PC-9 (cell line): Measurements from ENCODE around the gene SPEG. TPM values are rescaled to one million over a fixed set of nuclear protein-coding genes. Genes with fewer than 3 reads are reported as not detected.

Source experiments
- BruUV-seq: library from RNA; stranded (reverse); fragments of 400-500 nt; replicated peaks from 2 replicates; lab custom pipeline; 2021; lab: Mats Ljungman, UMichigan
- CTCF ChIA-PET: fragments of 300-600 bp; sonication (Branson Sonifier 250); formaldehyde crosslinking; loops from one replicate; lab custom pipeline; 2022; ENCODE audit warnings: antibody characterized with exemption; lab: Charles Lee
- POLR2A ChIA-PET: fragments of 300-600 bp; sonication (Branson Sonifier 250); formaldehyde crosslinking; loops from one replicate; lab custom pipeline; 2022; ENCODE audit warnings: antibody characterized with exemption; ENCODE audit not compliant: unreplicated experiment; lab: Charles Lee
- DNase-seq, 2 experiments: peaks; one replicate each; pipeline versions ENCODE4 v3.0.0 to v3.0.0-alpha.2; 2015 to 2022; ENCODE audit warnings: mixed read lengths in 1 of 2
- H2AFZ ChIP-seq: fragments of 200-600 bp; sonication (generic); 2 replicates; pipeline ENCODE4 v1.8.1; 2017; ENCODE audit warnings: antibody characterized with exemption
- H3F3A ChIP-seq: fragments of 200-600 bp; sonication (generic); 2 replicates; pipeline ENCODE4 v1.8.1; 2017; ENCODE audit warnings: antibody characterized with exemption, mild to moderate bottlenecking, low read depth; ENCODE audit not compliant: insufficient read depth
- H3K27ac ChIP-seq: fragments of 200-600 bp; sonication (generic); 2 replicates; pipeline ENCODE4 v1.6.1; 2016; ENCODE audit warnings: mixed run types
- H3K27me3 ChIP-seq: fragments of 200-600 bp; sonication (generic); 2 replicates; pipeline ENCODE4 v1.6.1; 2016; ENCODE audit warnings: low read depth, mixed run types; ENCODE audit not compliant: insufficient read depth
- H3K36me3 ChIP-seq: fragments of 200-600 bp; sonication (generic); 2 replicates; pipeline ENCODE4 v1.6.1; 2016; ENCODE audit warnings: low read depth, mixed run types
- H3K4me1 ChIP-seq: fragments of 200-600 bp; sonication (generic); replicated peaks from 2 replicates; pipeline ENCODE4 v1.6.1; 2016; ENCODE audit warnings: mixed run types; ENCODE audit not compliant: insufficient read depth
- H3K4me2 ChIP-seq: fragments of 200-600 bp; sonication (generic); 2 replicates; pipeline ENCODE4 v1.6.1; 2017; ENCODE audit warnings: mixed run types
- H3K4me3 ChIP-seq: fragments of 200-600 bp; sonication (generic); 2 replicates; pipeline ENCODE4 v1.6.1; 2016; ENCODE audit warnings: mixed run types
- H3K79me2 ChIP-seq: fragments of 200-600 bp; sonication (generic); 2 replicates; pipeline ENCODE4 v1.6.1; 2017; ENCODE audit warnings: low read depth, mixed run types
- H3K9me2 ChIP-seq: fragments of 200-600 bp; sonication (generic); 2 replicates; pipeline ENCODE4 v1.8.1; 2017; ENCODE audit warnings: mild to moderate bottlenecking; ENCODE audit not compliant: insufficient read depth
- H3K9me3 ChIP-seq: fragments of 200-600 bp; sonication (generic); 2 replicates; pipeline ENCODE4 v1.8.1; 2016; ENCODE audit warnings: low read depth; ENCODE audit not compliant: insufficient read depth
- H4K20me1 ChIP-seq: fragments of 200-600 bp; sonication (generic); 2 replicates; pipeline ENCODE4 v1.8.1; 2017; ENCODE audit not compliant: insufficient read depth
- EZH2 ChIP-seq: fragments of 200-600 bp; sonication (generic); IDR thresholded peaks from 2 replicates; pipeline ENCODE4 v1.8.0; 2017; ENCODE audit warnings: antibody characterized with exemption, low read depth
- intact Hi-C: fragments of 100-400 bp; cut with micrococcal nuclease; formaldehyde crosslinking; loops from one replicate; pipeline ENCODE4 v1.10.0; 2022; ENCODE audit not compliant: unreplicated experiment
- total RNA-seq: library from RNA; stranded (reverse); gene quantifications from 2 replicates; pipeline ENCODE4 v1.2.3, GENCODE V29; 2021
- TF ChIP-seq, protein P1 (sequence below): fragments of 200-600 bp; sonication (generic); conservative IDR thresholded peaks from 2 replicates; pipeline ENCODE4 v1.6.1; 2017; ENCODE audit warnings: mixed run types, antibody characterized with exemption, mild to moderate bottlenecking, moderate library complexity

SPEG gene
- total RNA-seq, 1 experiment from 2014 or later = 46.8 TPM

DNA sequence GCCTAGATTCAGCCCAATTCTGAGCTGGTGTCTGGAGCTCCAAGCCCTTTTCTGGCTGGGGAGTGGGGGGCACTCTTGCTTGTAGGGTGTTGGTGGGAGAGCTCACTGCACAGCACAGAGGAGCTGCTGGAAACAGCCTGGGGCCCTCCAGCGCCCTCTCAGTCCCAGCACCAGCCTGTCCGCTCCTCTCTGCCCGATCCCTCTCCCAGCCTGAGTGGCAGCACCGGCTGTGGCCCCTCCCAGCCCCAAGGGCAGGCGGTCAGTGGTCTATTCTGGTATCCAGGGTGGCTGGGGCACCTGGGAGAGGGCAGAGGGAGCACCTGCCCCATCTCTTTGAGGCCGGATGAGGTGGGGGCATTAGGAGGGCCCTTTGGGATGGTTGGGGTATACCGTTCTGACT lies 29.7 kb upstream of the SPEG start:
- Histone ChIP-seq H3K36me3 (no peaks in the 10 kb centered on the region), H4K20me1 (no peaks in the 10 kb centered on the region), H3K9me3 (no peaks in the 10 kb centered on the region), H3K27me3 (no peaks in the 10 kb centered on the region), H3K4me2 (no peak overlapping the region), H3K4me1 (peaks cover 16% of the 10 kb centered on the region), H2AFZ (no peak overlapping the region), H3K79me2 (no peaks in the 10 kb centered on the region), H3K4me3 (no peak overlapping the region), H3K9me2 (no peaks in the 10 kb centered on the region), H3K27ac (no peak overlapping the region), H3F3A (peaks cover 3% of the 10 kb centered on the region; the same call in 1 of the 2 replicates)
- CTCF ChIA-PET = interaction anchor here (0.7 to 1.1 kb wide), 4 partner anchors 116 to 126 kb away, joined by 3 to 6 read pairs (median 4); no protein-coding TSS in a partner anchor
- intact Hi-C loops = loop anchor here (5.0 kb wide), 2 partner anchors 52 to 237 kb away; no protein-coding TSS in a partner anchor
- no TSS peak for BruUV-seq
- TF ChIP-seq, protein P1, sequence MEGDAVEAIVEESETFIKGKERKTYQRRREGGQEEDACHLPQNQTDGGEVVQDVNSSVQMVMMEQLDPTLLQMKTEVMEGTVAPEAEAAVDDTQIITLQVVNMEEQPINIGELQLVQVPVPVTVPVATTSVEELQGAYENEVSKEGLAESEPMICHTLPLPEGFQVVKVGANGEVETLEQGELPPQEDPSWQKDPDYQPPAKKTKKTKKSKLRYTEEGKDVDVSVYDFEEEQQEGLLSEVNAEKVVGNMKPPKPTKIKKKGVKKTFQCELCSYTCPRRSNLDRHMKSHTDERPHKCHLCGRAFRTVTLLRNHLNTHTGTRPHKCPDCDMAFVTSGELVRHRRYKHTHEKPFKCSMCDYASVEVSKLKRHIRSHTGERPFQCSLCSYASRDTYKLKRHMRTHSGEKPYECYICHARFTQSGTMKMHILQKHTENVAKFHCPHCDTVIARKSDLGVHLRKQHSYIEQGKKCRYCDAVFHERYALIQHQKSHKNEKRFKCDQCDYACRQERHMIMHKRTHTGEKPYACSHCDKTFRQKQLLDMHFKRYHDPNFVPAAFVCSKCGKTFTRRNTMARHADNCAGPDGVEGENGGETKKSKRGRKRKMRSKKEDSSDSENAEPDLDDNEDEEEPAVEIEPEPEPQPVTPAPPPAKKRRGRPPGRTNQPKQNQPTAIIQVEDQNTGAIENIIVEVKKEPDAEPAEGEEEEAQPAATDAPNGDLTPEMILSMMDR = no peak
- TF ChIP-seq EZH2 = no peak
- no peak for DNase-seq
- POLR2A ChIA-PET = no interaction called here

- ChIA-PET POLR2A (no interaction called here), CTCF (no interaction called here)
- Histone ChIP-seq H3K9me2 (no peaks in the 10 kb centered on the region), H3K4me1 (peaks cover 11% of the 10 kb centered on the region; the same call in 1 of the 2 replicates), H3F3A (no peaks in the 10 kb centered on the region; the same call in 1 of the 2 replicates), H3K4me3 (no peak overlapping the region), H2AFZ (no peak overlapping the region), H3K79me2 (no peaks in the 10 kb centered on the region), H3K27me3 (no peaks in the 10 kb centered on the region), H3K4me2 (no peak overlapping the region), H4K20me1 (no peaks in the 10 kb centered on the region), H3K27ac (no peak overlapping the region), H3K9me3 (no peaks in the 10 kb centered on the region), H3K36me3 (no peaks in the 10 kb centered on the region)
- DNase-seq = no peak
- TF ChIP-seq, protein P1 = no peak
- no peak for TF ChIP-seq EZH2
- BruUV-seq = no TSS peak
- intact Hi-C loops = no loop called here
Observed at GRCh38 chr2:219405451-219405850, 29.2 kb upstream of the SPEG start.

DNA sequence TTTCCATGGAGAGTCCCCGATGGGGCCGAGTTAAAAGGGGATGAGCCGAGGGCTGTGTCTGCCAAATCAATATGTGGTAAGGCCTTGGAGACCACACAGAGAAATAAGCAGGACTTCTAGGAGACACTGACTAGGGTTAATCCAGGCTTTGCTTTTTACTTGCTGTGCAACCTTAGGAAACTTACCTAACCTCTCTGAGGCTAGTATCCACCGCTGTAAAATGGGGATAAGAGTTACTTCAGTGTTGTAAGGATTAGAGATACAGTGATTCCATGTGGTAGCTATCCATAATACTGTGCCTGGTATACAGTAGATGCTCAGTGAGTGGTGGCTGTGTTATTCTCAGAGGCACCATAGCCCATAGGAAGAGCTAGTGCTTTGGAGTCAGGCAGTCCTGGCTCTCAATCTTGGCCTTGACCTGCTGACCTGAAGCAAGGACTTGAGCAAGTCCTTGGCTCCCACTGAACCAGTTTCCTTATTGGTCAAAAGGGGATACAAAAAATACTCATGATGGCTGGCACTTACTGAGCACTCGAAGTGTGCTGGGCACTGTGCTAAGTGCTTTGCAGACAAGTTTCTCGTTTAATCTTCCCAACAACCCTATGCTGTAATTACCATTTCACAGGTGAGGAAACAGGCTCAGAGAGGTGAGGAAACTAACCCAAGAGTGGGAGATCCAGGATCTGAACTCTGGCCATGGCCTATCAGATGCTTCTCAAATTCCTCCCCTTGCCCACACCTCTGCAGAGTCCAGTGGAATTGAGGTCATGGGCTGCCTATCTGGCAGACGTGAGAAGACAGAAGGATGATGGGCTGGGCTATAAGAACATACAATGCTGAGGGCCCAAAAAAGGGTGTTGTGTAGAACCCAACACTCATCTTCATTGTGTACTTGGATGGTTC lies 28.4 kb upstream of the SPEG start:
- no peak for DNase-seq
- CTCF ChIA-PET = no interaction called here
- Histone ChIP-seq H3K9me3 (no peaks in the 10 kb centered on the region), H3K4me2 (no peak overlapping the region), H3K27me3 (no peaks in the 10 kb centered on the region), H2AFZ (no peak overlapping the region), H4K20me1 (no peaks in the 10 kb centered on the region), H3K4me1 (0 out of 2 replicates have a peak, but pooled peaks cover 6% of the 10 kb centered on the region), H3K27ac (no peak overlapping the region), H3K36me3 (no peaks in the 10 kb centered on the region), H3K79me2 (no peaks in the 10 kb centered on the region), H3F3A (no peaks in the 10 kb centered on the region), H3K9me2 (no peaks in the 10 kb centered on the region), H3K4me3 (no peak overlapping the region)
- TF ChIP-seq EZH2 = no peak
- TF ChIP-seq, protein P1 = no peak
- POLR2A ChIA-PET = interaction anchor here (0.8 kb wide), 1 partner anchor 200 kb away, joined by 14 read pairs; no protein-coding TSS in a partner anchor
- intact Hi-C loops = no loop called here
- no TSS peak for BruUV-seq
